Trophoblast cell (in vitro differentiated cells and primary cell): Measurements from ENCODE around the gene PNMA8B.
"Not testable (repeated sequence)": the region's sequence is repeated elsewhere in the genome, so short reads cannot be mapped to it uniquely, and the experiment has no call there.

ENCODE experiments used
- DNase-seq, 2 donors: peaks; one replicate each; pipeline ENCODE4 v3.0.0-alpha.2; 2016
- H2AFZ ChIP-seq: 2 replicates; pipeline ENCODE4 v1.6.1; 2013; ENCODE audit warnings: low read length, moderate library complexity, mild to moderate bottlenecking; ENCODE audit not compliant: insufficient read depth, poor library complexity
- H2AK5ac ChIP-seq: 2 replicates; pipeline ENCODE4 v1.6.1; 2013; ENCODE audit warnings: mild to moderate bottlenecking, low read length
- H2BK120ac ChIP-seq: 2 replicates; pipeline ENCODE4 v1.6.1; 2013; ENCODE audit warnings: low read length, mild to moderate bottlenecking, moderate library complexity; ENCODE audit not compliant: insufficient read depth, poor library complexity
- H2BK12ac ChIP-seq: 2 replicates; pipeline ENCODE4 v1.6.1; 2013; ENCODE audit warnings: mild to moderate bottlenecking, low read length, moderate library complexity
- H2BK5ac ChIP-seq: 2 replicates; pipeline ENCODE4 v1.6.1; 2013; ENCODE audit warnings: low read length, low read depth, moderate library complexity, mild to moderate bottlenecking; ENCODE audit not compliant: poor library complexity
- H3K14ac ChIP-seq: 2 replicates; pipeline ENCODE4 v1.6.1; 2013; ENCODE audit warnings: mild to moderate bottlenecking, low read length
- H3K18ac ChIP-seq: 2 replicates; pipeline ENCODE4 v1.6.1; 2013; ENCODE audit warnings: mild to moderate bottlenecking, low read length
- H3K23ac ChIP-seq: 2 replicates; pipeline ENCODE4 v1.6.1; 2013; ENCODE audit warnings: low read length
- H3K27ac ChIP-seq: 2 replicates; pipeline ENCODE4 v1.5.1; 2013; ENCODE audit warnings: low read depth, mild to moderate bottlenecking, inconsistent platforms, low read length, moderate library complexity
- H3K27me3 ChIP-seq: 2 replicates; pipeline ENCODE4 v1.6.1; 2013; ENCODE audit warnings: inconsistent platforms, mild to moderate bottlenecking, low read length, moderate library complexity; ENCODE audit not compliant: insufficient read depth
- H3K36me3 ChIP-seq, 2 experiments: 1 replicate in 1 of 2; 2 replicates in 1 of 2; pipeline ENCODE4 v1.6.1; 2013; ENCODE audit warnings: low read length in 2 of 2, mild to moderate bottlenecking in 2 of 2, moderate library complexity in 1 of 2; ENCODE audit not compliant: insufficient read depth in 2 of 2, control insufficient read depth in 1 of 2
- H3K4ac ChIP-seq: 2 replicates; pipeline ENCODE4 v1.6.1; 2013; ENCODE audit warnings: low read depth, mild to moderate bottlenecking, low read length, moderate library complexity
- H3K4me1 ChIP-seq, 2 experiments: 1 replicate in 1 of 2; 2 replicates in 1 of 2; pipeline ENCODE4 v1.6.1; 2013; ENCODE audit warnings: low read length in 2 of 2, mild to moderate bottlenecking in 2 of 2, moderate library complexity in 1 of 2; ENCODE audit not compliant: insufficient read depth in 2 of 2, control insufficient read depth in 1 of 2
- H3K4me2 ChIP-seq: 2 replicates; pipeline ENCODE4 v1.6.1; 2013; ENCODE audit warnings: inconsistent platforms, mild to moderate bottlenecking, low read length, moderate library complexity
- H3K4me3 ChIP-seq: 2 replicates; pipeline ENCODE4 v1.5.1; 2013; ENCODE audit warnings: mild to moderate bottlenecking, low read depth, low read length, inconsistent platforms
- H3K79me1 ChIP-seq: one replicate; pipeline ENCODE4 v1.6.1; 2013; ENCODE audit warnings: low read length
- H3K79me2 ChIP-seq: 2 replicates; pipeline ENCODE4 v1.6.1; 2013; ENCODE audit warnings: low read length, mild to moderate bottlenecking; ENCODE audit not compliant: control insufficient read depth, insufficient read depth, poor library complexity
- H3K9ac ChIP-seq: 2 replicates; pipeline ENCODE4 v1.6.1; 2013; ENCODE audit warnings: mild to moderate bottlenecking, low read length
- H3K9me3 ChIP-seq: 2 replicates; pipeline ENCODE4 v1.6.1; 2013; ENCODE audit warnings: low read depth, mild to moderate bottlenecking, control low read depth, inconsistent platforms, low read length; ENCODE audit not compliant: insufficient read depth
- H4K12ac ChIP-seq: 2 replicates; pipeline ENCODE4 v1.6.1; 2013; ENCODE audit warnings: low read depth, mild to moderate bottlenecking, low read length, moderate library complexity
- H4K8ac ChIP-seq: 2 replicates; pipeline ENCODE4 v1.6.1; 2013; ENCODE audit warnings: low read depth, mild to moderate bottlenecking, low read length, moderate library complexity
- H4K91ac ChIP-seq: one replicate; pipeline ENCODE4 v1.6.1; 2013; ENCODE audit warnings: low read depth, mild to moderate bottlenecking, low read length, moderate library complexity
- WGBS: extraction: QIAGEN DNeasy Blood & Tissue Kit; methylation state at CpG from one replicate; pipeline ENCODE4 v1.1.7; 2013; ENCODE audit warnings: missing lambda C conversion rate; ENCODE audit not compliant: insufficient read length, insufficient coverage; ENCODE audit errors: extremely low coverage; 5-methylcytosine and 5-hydroxymethylcytosine counted together

The PNMA8B gene

GRCh38 chr19:46522988-46523387 is 27.3 kb upstream of the PNMA8B start:
- H2BK120ac ChIP-seq, H3K18ac ChIP-seq: not testable (repeated sequence)

GRCh38 chr19:46521241-46521868 is 25.7 kb upstream of the PNMA8B start:
- no peak overlapping the region for H3K9ac ChIP-seq
- H3K4me3 ChIP-seq: no peak overlapping the region
- H3K27me3 ChIP-seq: no peaks in the 10 kb centered on the region
- no peak overlapping the region for H4K8ac ChIP-seq
- no peaks in the 10 kb centered on the region for H3K4me1 ChIP-seq
- no peak overlapping the region for H2BK12ac ChIP-seq
- H3K14ac ChIP-seq: no peak overlapping the region
- no peak overlapping the region for H3K27ac ChIP-seq
- no peak for DNase-seq
- H4K91ac ChIP-seq: no peak overlapping the region
- H3K79me2 ChIP-seq: no peaks in the 10 kb centered on the region
- no peak overlapping the region for H2BK120ac ChIP-seq
- H3K4me2 ChIP-seq: no peak overlapping the region
- no peak overlapping the region for H2AK5ac ChIP-seq
- H2BK5ac ChIP-seq: no peak overlapping the region
- H3K9me3 ChIP-seq: no peaks in the 10 kb centered on the region
- no peak overlapping the region for H4K12ac ChIP-seq
- WGBS: no CpG with 5 or more reads among the region's 14 CpGs
- no peak overlapping the region for H3K18ac ChIP-seq
- no peak overlapping the region for H2AFZ ChIP-seq
- no peak overlapping the region for H3K23ac ChIP-seq
- no peaks in the 10 kb centered on the region for H3K36me3 ChIP-seq
- H3K4ac ChIP-seq: no peak overlapping the region
- no peaks in the 10 kb centered on the region for H3K79me1 ChIP-seq

More at GRCh38 chr19:46522988-46523387, 27.3 kb upstream of the PNMA8B start:
- not testable (repeated sequence) for H4K8ac ChIP-seq, H3K9ac ChIP-seq, H2BK5ac ChIP-seq, H2AK5ac ChIP-seq, H3K27me3 ChIP-seq, H3K36me3 ChIP-seq, H3K23ac ChIP-seq, H2BK12ac ChIP-seq, H3K9me3 ChIP-seq, H3K4me1 ChIP-seq, H3K4me3 ChIP-seq, H4K12ac ChIP-seq, H2AFZ ChIP-seq, H3K4me2 ChIP-seq, H3K14ac ChIP-seq, DNase-seq, H3K4ac ChIP-seq, H3K27ac ChIP-seq, H4K91ac ChIP-seq, H3K79me2 ChIP-seq, H3K79me1 ChIP-seq
- no CpG with 5 or more reads among the region's 4 CpGs for WGBS

GRCh38 chr19:46520616-46521015 is 24.9 kb upstream of the PNMA8B start:
- Histone ChIP-seq H3K27me3 (no peaks in the 10 kb centered on the region), H3K27ac (no peak overlapping the region), H3K4me1 (no peaks in the 10 kb centered on the region), H4K8ac (no peak overlapping the region), H2AK5ac (no peak overlapping the region), H3K18ac (no peak overlapping the region), H3K23ac (no peak overlapping the region), H3K36me3 (no peaks in the 10 kb centered on the region), H3K79me2 (no peaks in the 10 kb centered on the region), H3K14ac (no peak overlapping the region), H3K9ac (no peak overlapping the region), H3K79me1 (no peaks in the 10 kb centered on the region), H2BK5ac (no peak overlapping the region), H3K4me3 (no peak overlapping the region), H3K4ac (no peak overlapping the region), H4K91ac (no peak overlapping the region), H3K4me2 (no peak overlapping the region), H2AFZ (no peak overlapping the region), H2BK120ac (no peak overlapping the region), H4K12ac (no peak overlapping the region), H3K9me3 (no peaks in the 10 kb centered on the region), H2BK12ac (no peak overlapping the region)
- WGBS: no CpG with 5 or more reads among the region's 6 CpGs
- no peak for DNase-seq

- no peak overlapping the region for H3K4ac ChIP-seq
- H2AK5ac ChIP-seq: no peak overlapping the region
- H3K9me3 ChIP-seq: peaks cover 2% of the 10 kb centered on the region
- H3K9ac ChIP-seq: no peak overlapping the region
- no peaks in the 10 kb centered on the region for H3K27me3 ChIP-seq
- H3K23ac ChIP-seq: no peak overlapping the region
- H4K8ac ChIP-seq: no peak overlapping the region
- no peak for DNase-seq
- H3K27ac ChIP-seq: no peak overlapping the region
- H3K18ac ChIP-seq: no peak overlapping the region
- H3K79me1 ChIP-seq: no peaks in the 10 kb centered on the region
- WGBS: no CpG with 5 or more reads among the region's 6 CpGs
- no peak overlapping the region for H4K91ac ChIP-seq
- H3K4me3 ChIP-seq: no peak overlapping the region
- no peaks in the 10 kb centered on the region for H3K4me1 ChIP-seq
- H3K4me2 ChIP-seq: no peak overlapping the region
- no peak overlapping the region for H4K12ac ChIP-seq
- H2AFZ ChIP-seq: no peak overlapping the region
- no peaks in the 10 kb centered on the region for H3K36me3 ChIP-seq
- H2BK5ac ChIP-seq: no peak overlapping the region
- H2BK120ac ChIP-seq: no peak overlapping the region
- H2BK12ac ChIP-seq: no peak overlapping the region
- H3K79me2 ChIP-seq: no peaks in the 10 kb centered on the region
- no peak overlapping the region for H3K14ac ChIP-seq
Measured at GRCh38 chr19:46517471-46517870, 21.8 kb upstream of the PNMA8B start.
